Activated CD4-positive, alpha-beta T cell treated with anti-CD3 and anti-CD28 coated beads for 24 hours (primary cell): Measurements from ENCODE around the gene GALNT1.

Source experiments
- DNase-seq, 2 donors: peaks; one replicate each; pipeline ENCODE4 v3.0.0-alpha.2; 2020; ENCODE audit warnings: low read depth in 2 of 2

GALNT1 gene

DNA sequence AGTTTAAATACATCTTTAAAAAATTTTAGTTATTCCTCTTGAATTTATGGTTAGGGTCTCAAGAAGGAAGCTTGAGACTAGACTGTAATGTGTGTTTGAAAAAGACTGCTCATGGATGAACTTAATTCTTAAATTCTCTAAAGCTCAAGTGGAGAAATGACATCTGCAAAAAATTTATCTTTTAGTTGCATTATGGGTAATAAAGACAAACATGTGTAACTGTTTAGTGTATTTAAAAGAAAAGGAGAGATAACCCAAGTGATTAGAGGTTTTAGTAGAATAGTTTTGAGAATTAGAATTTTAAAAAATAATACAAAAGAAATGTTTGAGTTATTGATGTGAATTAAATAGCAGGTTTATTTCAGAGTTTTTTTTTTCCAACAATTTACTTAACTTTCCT, 36.7 kb downstream of the GALNT1 start:
- no peak for DNase-seq

DNA sequence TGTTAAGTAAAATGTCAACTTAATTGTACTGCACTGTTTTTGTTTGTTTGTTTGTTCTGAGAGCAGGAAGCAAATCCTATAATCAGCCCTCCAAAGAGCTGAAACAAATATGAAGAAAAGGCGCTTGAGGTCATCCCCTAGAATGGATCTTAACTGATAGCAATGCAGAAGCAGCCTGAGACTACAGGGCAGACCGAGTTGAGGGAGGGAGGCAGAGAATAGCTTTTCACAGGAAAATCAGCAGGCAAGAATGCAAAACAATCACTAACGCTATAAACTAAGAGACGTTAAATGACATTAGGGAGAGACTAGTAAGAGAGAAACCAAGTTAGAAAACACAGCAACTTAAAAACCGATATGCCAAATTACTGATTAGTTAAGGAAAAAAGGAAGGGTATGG, 37.2 kb downstream of the GALNT1 start:
- no peak for DNase-seq

GRCh38 chr18:35619464-35619863, 37.9 kb downstream of the GALNT1 start:
- DNase-seq: no peak

GRCh38 chr18:35619941-35620340, 38.4 kb downstream of the GALNT1 start:
- no peak for DNase-seq

GRCh38 chr18:35620765-35621164, 39.2 kb downstream of the GALNT1 start:
- no peak for DNase-seq

DNA sequence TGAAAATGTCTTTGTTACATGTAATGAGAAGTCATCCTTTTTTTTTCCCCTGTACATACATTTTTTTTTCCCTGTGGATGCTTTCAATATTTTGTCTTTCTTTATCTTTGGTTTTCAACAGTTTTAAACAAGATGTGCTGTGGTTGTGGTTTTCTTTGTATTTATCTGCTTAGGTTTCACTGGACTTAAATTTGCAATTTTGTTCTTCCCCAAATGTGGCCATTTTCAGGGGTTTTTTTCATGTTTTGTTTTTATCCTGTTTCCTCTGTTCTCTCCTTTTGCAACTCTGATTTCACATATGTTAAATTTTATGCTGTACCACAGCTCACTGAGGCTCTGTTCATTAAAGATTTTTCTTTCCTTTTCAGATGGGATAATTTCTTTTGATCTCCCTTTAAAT, 41.7 kb downstream of the GALNT1 start:
- DNase-seq: no peak

DNA sequence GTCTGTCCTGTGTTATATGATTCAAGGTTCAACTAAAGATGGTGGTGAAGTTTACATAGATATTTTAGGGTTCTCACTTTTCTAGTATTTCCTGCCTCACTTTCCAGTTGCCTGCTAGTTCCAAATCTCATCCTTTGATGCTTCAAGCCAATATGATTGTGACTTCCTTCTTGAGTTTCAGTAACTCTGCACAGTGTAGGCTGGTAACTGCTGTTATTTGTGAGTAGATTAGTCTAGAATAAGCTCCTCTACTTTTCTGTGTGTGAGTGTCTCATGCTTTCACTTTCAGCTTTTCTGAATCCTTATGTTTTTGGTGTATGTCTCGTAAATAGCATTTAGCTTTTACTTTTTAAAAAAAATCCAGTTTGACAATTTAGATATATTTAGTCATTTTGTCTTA, 42.6 kb downstream of the GALNT1 start:
- no peak for DNase-seq

GRCh38 chr18:35625232-35625631, 43.7 kb downstream of the GALNT1 start:
- DNase-seq: no peak

DNA sequence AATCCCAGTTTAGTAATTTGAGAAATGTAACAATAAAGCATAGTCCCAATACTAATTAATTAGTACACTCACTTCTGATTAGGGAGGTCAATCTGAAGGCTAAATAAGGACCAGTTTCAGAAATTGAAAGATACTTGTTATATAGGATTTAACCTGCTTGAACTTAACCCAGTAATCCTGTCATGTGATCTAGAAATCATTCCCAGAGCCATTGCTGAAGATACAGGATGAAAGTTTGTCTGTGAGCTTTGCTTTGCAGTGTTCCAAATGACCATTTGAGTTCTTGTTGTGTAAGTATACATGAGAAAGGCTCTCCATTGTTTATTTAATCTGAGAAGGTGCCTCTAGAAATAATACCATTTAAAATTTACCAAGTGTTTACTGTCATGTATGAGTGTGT, 52.2 kb downstream of the GALNT1 start:
- DNase-seq: no peak

- no peak for DNase-seq
Measured at GRCh38 chr18:35634323-35634722, 52.8 kb downstream of the GALNT1 start.

DNA sequence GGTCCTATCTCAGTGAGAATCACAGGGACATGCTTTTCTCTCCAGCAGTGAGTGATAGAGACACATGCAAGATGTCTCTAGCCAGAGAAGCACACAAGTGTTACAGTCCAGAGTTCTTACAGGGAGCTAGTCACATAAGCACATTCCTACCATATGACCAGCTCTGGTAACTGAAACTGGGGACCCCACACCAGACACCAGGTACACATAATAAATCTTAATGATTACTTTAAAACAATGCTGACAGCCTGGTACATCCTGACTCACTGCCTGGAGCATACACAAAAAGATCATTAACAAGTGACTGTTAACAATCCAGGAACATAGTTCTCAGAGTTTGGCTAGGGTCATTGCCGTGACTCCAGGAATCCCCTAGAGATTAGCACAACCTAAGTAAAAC, 53.6 kb downstream of the GALNT1 start:
- no peak for DNase-seq

GRCh38 chr18:35637227-35637626, 55.7 kb downstream of the GALNT1 start:
- DNase-seq: no peak

GRCh38 chr18:35639296-35639695, 57.8 kb downstream of the GALNT1 start:
- DNase-seq: no peak

DNA sequence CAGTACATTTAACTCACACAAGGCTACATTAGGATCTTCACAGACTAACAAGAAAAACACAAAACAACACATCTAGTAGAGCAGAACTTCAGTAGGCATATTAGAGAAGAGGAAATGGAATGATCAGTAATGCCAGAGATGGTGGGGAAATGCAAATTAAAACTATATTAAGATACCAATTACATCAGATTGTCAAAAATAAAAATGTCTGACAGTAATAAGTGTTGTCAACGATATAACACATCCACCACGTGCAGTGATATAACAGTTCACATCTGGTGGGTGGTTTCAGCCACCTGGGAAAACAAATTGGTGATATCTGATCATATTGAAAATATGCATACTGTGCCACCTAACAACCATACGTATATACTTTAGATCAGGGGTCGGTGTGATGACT, 59.9 kb downstream of the GALNT1 start:
- no peak for DNase-seq

GRCh38 chr18:35641916-35642315, 60.4 kb downstream of the GALNT1 start:
- DNase-seq: no peak

DNA sequence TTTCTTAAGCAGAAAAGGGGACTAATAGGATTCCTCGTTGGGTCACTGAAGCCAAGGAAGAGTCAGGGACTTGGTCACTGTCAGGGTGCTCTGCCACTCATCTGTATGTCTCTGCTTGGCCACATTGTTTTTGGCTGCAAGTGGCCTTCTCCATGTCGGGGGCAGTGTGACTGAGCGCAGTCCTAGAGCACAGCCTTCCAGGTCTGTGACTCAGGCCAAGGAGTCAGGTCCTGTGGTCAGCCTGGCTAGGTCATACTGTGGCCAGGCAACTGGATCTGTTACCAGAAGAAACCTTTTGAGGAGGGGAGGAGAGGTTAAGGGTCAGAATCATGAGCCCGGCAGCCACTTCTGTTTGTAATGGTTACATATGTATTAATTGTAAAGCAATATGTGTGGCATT, 61.3 kb downstream of the GALNT1 start:
- DNase-seq: no peak

- no peak for DNase-seq
Measured at GRCh38 chr18:35646449-35646848, 64.9 kb downstream of the GALNT1 start.

- DNase-seq: no peak
Measured at GRCh38 chr18:35653392-35654135, 72.0 kb downstream of the GALNT1 start.

DNA sequence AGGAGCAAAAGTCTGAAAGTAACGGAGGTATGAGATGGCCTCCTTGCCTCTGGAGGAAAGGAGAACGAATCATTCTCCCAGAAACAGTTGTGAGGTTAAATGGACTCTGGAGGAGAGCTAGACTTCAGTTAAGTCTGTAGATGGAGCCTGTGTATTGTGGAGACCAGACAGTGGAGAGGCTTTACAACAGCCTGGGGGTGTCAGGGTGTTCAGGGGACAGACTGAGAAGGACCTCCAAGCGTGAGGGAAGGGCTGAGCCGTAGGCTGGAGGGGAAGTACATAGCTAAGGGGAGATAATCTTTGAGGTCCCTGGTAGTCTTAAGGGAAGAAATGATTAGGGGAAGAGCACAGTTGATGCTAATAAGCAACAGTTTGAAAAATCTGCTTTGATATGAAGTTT, 76.6 kb downstream of the GALNT1 start:
- DNase-seq: no peak

- no peak for DNase-seq
Measured at GRCh38 chr18:35661483-35662146, 80.1 kb downstream of the GALNT1 start.

DNA sequence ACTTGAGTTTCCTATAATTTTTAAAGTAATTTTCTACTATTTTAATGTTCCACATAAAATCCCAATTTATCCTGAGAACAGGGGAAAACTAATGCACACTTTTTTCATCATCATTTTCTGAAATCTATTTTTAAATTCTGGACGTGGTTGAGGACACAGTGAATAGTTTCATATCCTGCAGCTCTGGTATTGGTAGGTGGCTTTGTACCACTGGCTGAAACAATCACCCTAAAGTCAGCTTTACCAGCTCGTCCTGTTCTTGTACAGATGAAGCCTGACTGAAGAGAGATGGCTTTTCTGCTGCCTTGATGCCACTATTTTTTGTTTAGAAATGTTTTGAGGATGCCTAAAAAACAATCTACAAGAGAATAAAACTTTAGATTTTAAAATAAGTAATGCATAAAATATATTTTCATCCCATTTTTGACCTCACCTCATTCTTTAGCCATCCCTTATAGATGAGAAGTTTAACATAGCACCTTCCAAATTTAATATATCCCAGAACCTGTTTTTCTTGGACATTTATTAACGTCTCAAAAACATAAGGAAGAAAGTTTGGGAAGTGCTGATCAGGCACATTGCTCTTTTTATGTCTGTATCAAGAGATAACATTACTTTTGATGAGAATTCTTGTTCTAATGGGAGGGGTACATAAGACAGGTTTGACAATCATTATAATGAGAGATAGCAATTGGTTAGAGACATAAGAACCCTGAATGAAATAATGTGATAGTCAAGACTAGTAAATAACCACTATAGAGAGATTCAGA, 80.9 kb downstream of the GALNT1 start:
- DNase-seq: no peak

DNA sequence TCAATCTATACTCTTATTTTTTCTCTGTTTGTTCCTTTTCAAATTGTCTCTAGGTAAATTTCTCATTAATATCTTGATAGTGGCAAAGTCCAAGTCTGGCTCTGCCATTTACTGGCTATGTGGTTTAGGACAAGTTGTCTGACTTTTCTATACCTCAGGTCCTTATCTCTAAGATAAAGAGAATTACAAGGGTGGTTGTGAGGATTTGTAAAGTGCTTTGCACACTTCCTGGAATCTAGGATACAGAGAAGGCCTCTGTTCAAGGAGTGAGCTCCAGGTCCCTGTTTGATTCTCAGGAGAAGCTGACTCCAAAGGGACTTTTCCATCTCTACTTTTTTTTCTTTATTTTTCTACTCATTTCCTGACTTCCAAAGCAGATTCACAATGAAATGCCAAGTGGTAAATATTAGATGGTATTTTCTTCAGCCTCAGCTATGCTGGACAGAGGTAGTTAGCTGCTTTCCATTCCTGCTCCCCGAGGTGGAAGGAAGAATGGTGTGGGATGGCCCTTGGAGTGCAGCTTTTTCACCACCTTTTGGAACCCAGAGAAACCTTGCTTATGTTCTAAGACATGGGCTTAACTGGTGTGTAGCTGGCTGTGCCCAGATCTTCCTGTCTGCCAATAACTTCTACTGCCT, 90.5 kb downstream of the GALNT1 start:
- no peak for DNase-seq
